HepG2 (cell line): ENCODE results near the gene DCAKD. TPM values are rescaled to one million over a fixed set of nuclear protein-coding genes. Genes with fewer than 3 reads are reported as not detected.

Experiments
- AFF4 ChIP-seq: sonication (generic); formaldehyde crosslinking; IDR thresholded peaks from 2 replicates; pipeline ENCODE4 v1.4.0; 2020; ENCODE audit warnings: missing genetic modification reagents
- CCDC6 ChIP-seq: sonication (generic); formaldehyde crosslinking; IDR thresholded peaks from 2 replicates; pipeline ENCODE4 v1.8.1; 2022; ENCODE audit warnings: mild to moderate bottlenecking, missing genetic modification reagents, moderate library complexity
- DNMT3B ChIP-seq: conservative IDR thresholded peaks from 2 replicates; pipeline ENCODE4 v1.6.1; 2016; ENCODE audit warnings: missing biosample characterization, control low read depth
- FOSL1 ChIP-seq: sonication (generic); formaldehyde crosslinking; IDR thresholded peaks from 2 replicates; pipeline ENCODE4 v1.9.0; 2021; ENCODE audit warnings: missing genetic modification reagents, borderline replicate concordance
- MIXL1 ChIP-seq: IDR thresholded peaks from 2 replicates; pipeline ENCODE4 v1.6.1; 2016
- MTERF4 ChIP-seq: sonication (generic); formaldehyde crosslinking; IDR thresholded peaks from 2 replicates; pipeline ENCODE4 v1.8.0; 2023; ENCODE audit warnings: mild to moderate bottlenecking, missing genetic modification reagents
- NBN ChIP-seq: fragments of 450-650 bp; conservative IDR thresholded peaks from 2 replicates; pipeline ENCODE4 v1.6.1; 2017
- SALL1 ChIP-seq: sonication (generic); formaldehyde crosslinking; IDR thresholded peaks from 2 replicates; pipeline ENCODE4 v1.8.0; 2022; ENCODE audit warnings: mild to moderate bottlenecking, missing genetic modification reagents
- SMAD9 ChIP-seq: sonication (generic); formaldehyde crosslinking; IDR thresholded peaks from 2 replicates; pipeline ENCODE4 v1.5.1; 2020; ENCODE audit warnings: mild to moderate bottlenecking, missing genetic modification reagents
- TARDBP ChIP-seq: sonication (generic); formaldehyde crosslinking; IDR thresholded peaks from 2 replicates; pipeline ENCODE4 v1.8.0; 2022; ENCODE audit warnings: mild to moderate bottlenecking, missing genetic modification reagents
- TBL1XR1 ChIP-seq: fragments of 150-350 bp; IDR thresholded peaks from 2 replicates; pipeline ENCODE4 v1.6.1; 2014; ENCODE audit warnings: borderline replicate concordance, low read length; ENCODE audit not compliant: partially characterized antibody
- U2AF2 ChIP-seq: fragments of 200-400 bp; formaldehyde crosslinking; IDR thresholded peaks from 2 replicates; pipeline ENCODE4 v1.6.1; 2017; ENCODE audit warnings: low read depth, mild to moderate bottlenecking, low read length
- ZMAT5 ChIP-seq: sonication (generic); formaldehyde crosslinking; IDR thresholded peaks from 2 replicates; pipeline ENCODE4 v1.5.0; 2020; ENCODE audit warnings: mild to moderate bottlenecking, low read depth, missing genetic modification reagents, borderline replicate concordance
- ZMYM4 ChIP-seq: sonication (generic); formaldehyde crosslinking; IDR thresholded peaks from 2 replicates; pipeline ENCODE4 v1.8.1; 2023; ENCODE audit warnings: mild to moderate bottlenecking, missing genetic modification reagents
- ZNF274 ChIP-seq: sonication (generic); formaldehyde crosslinking; IDR thresholded peaks from 2 replicates; pipeline ENCODE4 v1.5.1; 2020; ENCODE audit warnings: mild to moderate bottlenecking, missing genetic modification reagents
- ZNF569 ChIP-seq: sonication (generic); formaldehyde crosslinking; IDR thresholded peaks from 2 replicates; pipeline ENCODE4 v1.5.0; 2020; ENCODE audit warnings: mild to moderate bottlenecking, missing genetic modification reagents, moderate library complexity, borderline replicate concordance
- ZNF615 ChIP-seq: sonication (generic); formaldehyde crosslinking; IDR thresholded peaks from 2 replicates; pipeline ENCODE4 v1.5.0; 2020; ENCODE audit warnings: mild to moderate bottlenecking, missing genetic modification reagents, borderline replicate concordance
- ZNF7 ChIP-seq: IDR thresholded peaks from 2 replicates; pipeline ENCODE4 v1.6.1; 2016; ENCODE audit warnings: missing biosample characterization, missing genetic modification reagents
- ZNF891 ChIP-seq: sonication (generic); formaldehyde crosslinking; IDR thresholded peaks from 2 replicates; pipeline ENCODE4 v1.5.0; 2020; ENCODE audit warnings: mild to moderate bottlenecking, missing genetic modification reagents
- polyA plus RNA-seq, 8 experiments: library from polyadenylated mRNA; depleted of rRNA in 3 of 8; stranded (reverse) in 7 of 8; unstranded in 1 of 8; fragments of >200 nt; fragmentation: Illumina TruSeq in 4 of 8; extraction: Trizol in 4 of 8; gene quantifications; 2 replicates each; pipeline versions ENCODE4 v1.2.1 to v1.2.3, GENCODE V29; 2011 to 2016; ENCODE audit warnings: low read depth in 4 of 8, missing spikeins in 1 of 8, mixed read lengths in 1 of 8; ENCODE audit not compliant: insufficient read depth in 1 of 8
- total RNA-seq, 5 experiments: library from RNA; depleted of rRNA; stranded (reverse); fragments of >200 nt; fragmentation: Illumina TruSeq; extraction: Trizol; gene quantifications; 2 replicates each; pipeline ENCODE4 v1.2.3, GENCODE V29; 2016; ENCODE audit warnings: low read depth in 1 of 5

Gene DCAKD
- total and polyA plus RNA-seq, 2 of the 13 experiments (the other 11 are each of a cell fraction or from before 2014, with no cell fraction given), result 25.9 to 29.2 TPM

GRCh38 chr17:45051060-45051719, at the start of gene DCAKD (continued):
- TF ChIP-seq DNMT3B (CRISPR knock-in tag) (no peak; the same call in 1 of the 2 replicates), ZNF7 (CRISPR knock-in tag) (no peak), MTERF4 (CRISPR knock-in tag) (peak; percentile 42; the same call in 1 of the 2 replicates), AFF4 (CRISPR knock-in tag) (no peak; the same call in 1 of the 2 replicates), TARDBP (peak; percentile 77; the same call in 1 of the 2 replicates), ZNF891 (CRISPR knock-in tag) (peak; percentile 61; the same call in 1 of the 2 replicates), MIXL1 (no peak), FOSL1 (CRISPR knock-in tag) (no peak), CCDC6 (peak; percentile 47; the same call in 1 of the 2 replicates), TBL1XR1 (no peak), ZMYM4 (CRISPR knock-in tag) (no peak), SMAD9 (no peak), NBN (no peak), ZNF615 (CRISPR knock-in tag) (no peak), U2AF2 (no peak), ZMAT5 (CRISPR knock-in tag) (no peak), ZNF569 (CRISPR knock-in tag) (no peak), SALL1 (CRISPR knock-in tag) (peak; percentile 80), ZNF274 (CRISPR knock-in tag) (peak; percentile 24; the same call in 1 of the 2 replicates)
